ENCODE data around the gene HRG. TPM values are rescaled to one million over a fixed set of nuclear protein-coding genes. Genes with fewer than 3 reads are reported as not detected.

HRG gene
- total and polyA plus RNA-seq, 2 of the 4 experiments (the other 2 are of a cell fraction): not detected

- Histone ChIP-seq H4K91ac (ENCODE audit: insufficient read depth, low read depth, low read length) (no peak overlapping the region), H3K9ac (ENCODE audit: low read depth, low read length) (no peak overlapping the region), H3K4me1 (ENCODE audit: control insufficient read depth, insufficient read depth, low read length) (no peaks in the 10 kb centered on the region), H2BK15ac (ENCODE audit: low read depth, low read length) (no peak overlapping the region), H2AFZ (replicated peaks; ENCODE audit: low read length, poor library complexity) (no peak overlapping the region), H4K20me1 (ENCODE audit: insufficient read depth, low read length) (no peaks in the 10 kb centered on the region), H2BK120ac (ENCODE audit: low read depth, low read length) (no peak overlapping the region), H2BK5ac (ENCODE audit: low read depth, low read length, poor library complexity, severe bottlenecking) (no peak overlapping the region), H3K56ac (ENCODE audit: extremely low read depth, insufficient read depth, low read length) (no peak overlapping the region), H3K4me3 (ENCODE audit: insufficient read depth, low read depth, low read length) (no peak overlapping the region), H3K18ac (ENCODE audit: low read depth, low read length) (no peak overlapping the region), H3K36me3 (ENCODE audit: control insufficient read depth, insufficient read depth, low read length) (no peaks in the 10 kb centered on the region), H3K27me3 (ENCODE audit: control insufficient read depth, insufficient read depth, low read length) (peaks cover 5% of the 10 kb centered on the region; the same call in 1 of the 2 replicates), H4K5ac (ENCODE audit: low read depth, low read length) (no peak overlapping the region), H3K23ac (ENCODE audit: low read depth, low read length) (no peak overlapping the region), H4K8ac (ENCODE audit: low read depth in 2 of 2, low read length in 2 of 2) (no peak overlapping the region), H3K4ac (ENCODE audit: low read depth, low read length) (no peak overlapping the region), H3K79me1 (ENCODE audit: low read depth in 1 of 2, low read length in 2 of 2) (no peaks in the 10 kb centered on the region), H3K9me1 (ENCODE audit: insufficient read depth, low read length) (no peaks in the 10 kb centered on the region), H2BK20ac (ENCODE audit: low read depth, low read length) (no peak overlapping the region), H2AK9ac (replicated peaks; ENCODE audit: low read depth, low read length, poor library complexity) (no peak overlapping the region), H3K9me3 (ENCODE audit: control insufficient read depth, insufficient read depth, low read length) (no peaks in the 10 kb centered on the region), H3K27ac (ENCODE audit: insufficient read depth, low read length) (no peak overlapping the region), H3K4me2 (ENCODE audit: low read depth, low read length) (no peak overlapping the region), H3K14ac (replicated peaks; ENCODE audit: low read depth, low read length) (no peak overlapping the region), H2AK5ac (ENCODE audit: low read depth, low read length) (no peak overlapping the region)
- BruUV-seq (replicated peaks): no TSS peak
- intact Hi-C loops (cut with micrococcal nuclease): no loop called here
- TF ChIP-seq CEBPB (IDR thresholded peaks at IDR 0.05; ENCODE audit: low read depth, low read length) (no peak), CHD1 (IDR thresholded peaks at IDR 0.05; ENCODE audit: low read depth, low read length) (no peak), SMC3 (IDR thresholded peaks at IDR 0.05; ENCODE audit: low read depth, low read length) (no peak), MAZ (IDR thresholded peaks at IDR 0.05; ENCODE audit: borderline replicate concordance, low read depth, low read length) (no peak), CTCF (conservative IDR thresholded peaks at IDR 0.05; ENCODE audit: low read depth, low read length) (no peak), MAFK (IDR thresholded peaks at IDR 0.05; ENCODE audit: low read depth, low read length) (no peak), RFX5 (IDR thresholded peaks at IDR 0.05; ENCODE audit: low read depth, low read length) (no peak), NFE2L2 (IDR thresholded peaks at IDR 0.05; ENCODE audit: low read depth, low read length) (no peak), BHLHE40 (IDR thresholded peaks at IDR 0.05; ENCODE audit: low read depth, low read length) (no peak), POLR2A (IDR thresholded peaks at IDR 0.05; ENCODE audit: low read depth, low read length) (no peak), RAD21 (IDR thresholded peaks at IDR 0.05; ENCODE audit: low read length) (no peak), MXI1 (IDR thresholded peaks at IDR 0.05; ENCODE audit: borderline replicate concordance, low read depth, low read length) (no peak), RCOR1 (IDR thresholded peaks at IDR 0.05; ENCODE audit: insufficient replicate concordance, low read length) (no peak), FOS (IDR thresholded peaks at IDR 0.05; ENCODE audit: low read depth, low read length) (no peak)
- TF ChIP-seq, protein P1, sequence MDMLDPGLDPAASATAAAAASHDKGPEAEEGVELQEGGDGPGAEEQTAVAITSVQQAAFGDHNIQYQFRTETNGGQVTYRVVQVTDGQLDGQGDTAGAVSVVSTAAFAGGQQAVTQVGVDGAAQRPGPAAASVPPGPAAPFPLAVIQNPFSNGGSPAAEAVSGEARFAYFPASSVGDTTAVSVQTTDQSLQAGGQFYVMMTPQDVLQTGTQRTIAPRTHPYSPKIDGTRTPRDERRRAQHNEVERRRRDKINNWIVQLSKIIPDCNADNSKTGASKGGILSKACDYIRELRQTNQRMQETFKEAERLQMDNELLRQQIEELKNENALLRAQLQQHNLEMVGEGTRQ (IDR thresholded peaks at IDR 0.05; ENCODE audit: low read depth, low read length): no peak
- TF ChIP-seq, protein P2, sequence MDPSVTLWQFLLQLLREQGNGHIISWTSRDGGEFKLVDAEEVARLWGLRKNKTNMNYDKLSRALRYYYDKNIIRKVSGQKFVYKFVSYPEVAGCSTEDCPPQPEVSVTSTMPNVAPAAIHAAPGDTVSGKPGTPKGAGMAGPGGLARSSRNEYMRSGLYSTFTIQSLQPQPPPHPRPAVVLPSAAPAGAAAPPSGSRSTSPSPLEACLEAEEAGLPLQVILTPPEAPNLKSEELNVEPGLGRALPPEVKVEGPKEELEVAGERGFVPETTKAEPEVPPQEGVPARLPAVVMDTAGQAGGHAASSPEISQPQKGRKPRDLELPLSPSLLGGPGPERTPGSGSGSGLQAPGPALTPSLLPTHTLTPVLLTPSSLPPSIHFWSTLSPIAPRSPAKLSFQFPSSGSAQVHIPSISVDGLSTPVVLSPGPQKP (IDR thresholded peaks at IDR 0.05; ENCODE audit: borderline replicate concordance, low read depth, low read length): no peak
- ChIA-PET CTCF (no interaction called here), POLR2A (ENCODE audit: unreplicated experiment) (no interaction called here)
- DNase-seq: no peak
- in situ Hi-C loops (cut with MboI; ENCODE audit: low sequenced_read_pairs): no loop called here
- dilution Hi-C loops (cut with HindIII; ENCODE audit: low sequenced_read_pairs, unreplicated experiment): no loop called here
- WGBS, 2 experiments (ENCODE audit: extremely low coverage in 2 of 2, insufficient read length in 1 of 2): no CpG with 5 or more reads among the region's 1 CpG
- ATAC-seq (ENCODE audit: low read depth): no peak
These were observed 15.1 kb downstream of the HRG start for GRCh38 chr3:186680869-186681268.
